RWPE2 (cell line): Measurements from ENCODE around the gene PXMP4.

ENCODE experiments used
- ATAC-seq: fragments of 200-7000 bp; cut with Tn5 transposase; 3 replicates; pipeline ENCODE4 v1.9.1; 2021; ENCODE audit warnings: low read depth
- DNase-seq: peaks from one replicate; pipeline ENCODE4 v3.0.0-alpha.2; 2020; ENCODE audit warnings: low spot score
- H3K27ac ChIP-seq: fragments of 450-650 bp; 2 replicates; pipeline ENCODE4 v1.5.1; 2017; ENCODE audit warnings: mild to moderate bottlenecking; ENCODE audit not compliant: poor library complexity, severe bottlenecking
- H3K27me3 ChIP-seq: fragments of 250-450 bp; sonication (Bioruptor Pico); 2 replicates; pipeline ENCODE4 v1.5.1; 2021; ENCODE audit warnings: mild to moderate bottlenecking, moderate library complexity; ENCODE audit not compliant: insufficient read depth, poor library complexity, severe bottlenecking
- H3K36me3 ChIP-seq: fragments of 250-450 bp; sonication (Bioruptor Pico); 2 replicates; pipeline ENCODE4 v1.5.1; 2020; ENCODE audit warnings: low read depth, mild to moderate bottlenecking, moderate library complexity
- H3K4me1 ChIP-seq: fragments of 250-450 bp; sonication (Bioruptor Pico); 2 replicates; pipeline ENCODE4 v1.5.1; 2021; ENCODE audit warnings: mild to moderate bottlenecking, moderate library complexity; ENCODE audit not compliant: insufficient read depth, poor library complexity, severe bottlenecking
- H3K4me3 ChIP-seq: fragments of 250-450 bp; sonication (Bioruptor Pico); 2 replicates; pipeline ENCODE4 v1.5.1; 2021; ENCODE audit warnings: mild to moderate bottlenecking, moderate library complexity; ENCODE audit not compliant: severe bottlenecking
- H3K9me3 ChIP-seq: fragments of 250-450 bp; sonication (Bioruptor Pico); 2 replicates; pipeline ENCODE4 v1.5.1; 2021; ENCODE audit warnings: mild to moderate bottlenecking, moderate library complexity; ENCODE audit not compliant: severe bottlenecking
- CTCF ChIP-seq: fragments of 450-650 bp; IDR thresholded peaks from one replicate; pipeline ENCODE4 v1.5.1; 2017; ENCODE audit warnings: mild to moderate bottlenecking, moderate library complexity; ENCODE audit not compliant: poor library complexity, severe bottlenecking

The PXMP4 gene

GRCh38 chr20:33653900-33654596, 66.1 kb downstream of the PXMP4 start:
- H3K27ac ChIP-seq: no peak overlapping the region
- no peaks in the 10 kb centered on the region for H3K9me3 ChIP-seq
- H3K4me1 ChIP-seq: no peaks in the 10 kb centered on the region
- H3K27me3 ChIP-seq: no peaks in the 10 kb centered on the region
- H3K36me3 ChIP-seq: no peaks in the 10 kb centered on the region
- DNase-seq (peak; percentile 92), ATAC-seq (peak; percentile 33)
- H3K4me3 ChIP-seq: no peak overlapping the region
- no peak for TF ChIP-seq CTCF

- H3K27me3 ChIP-seq: no peaks in the 10 kb centered on the region
- TF ChIP-seq CTCF: peak; percentile 98
- ATAC-seq (peak; percentile 66), DNase-seq (peak; percentile 84)
- H3K4me1 ChIP-seq: no peaks in the 10 kb centered on the region
- no peaks in the 10 kb centered on the region for H3K36me3 ChIP-seq
- no peaks in the 10 kb centered on the region for H3K9me3 ChIP-seq
- no peak overlapping the region for H3K27ac ChIP-seq
- H3K4me3 ChIP-seq: no peak overlapping the region
These were observed 66.8 kb downstream of the PXMP4 start for GRCh38 chr20:33653218-33653899.
